Testis (tissue), 2 donors: ENCODE data around the gene MRPL50.

Experiments used
- POLR2A ChIP-seq: fragments of 450-650 bp; IDR thresholded peaks from one replicate; pipeline ENCODE4 v1.6.1; 2017; ENCODE audit warnings: antibody characterized with exemption, mild to moderate bottlenecking, moderate library complexity
- TF ChIP-seq, protein P1 (sequence below), 3 experiments: fragments of 450-650 bp in 2 of 3; fragments of 200-600 bp in 1 of 3; sonication (generic) in 1 of 3; IDR thresholded peaks; one replicate each; pipeline ENCODE4 v1.5.1; 2016 to 2019; ENCODE audit warnings: antibody characterized with exemption in 3 of 3, mild to moderate bottlenecking in 2 of 3, moderate library complexity in 1 of 3

DNA sequence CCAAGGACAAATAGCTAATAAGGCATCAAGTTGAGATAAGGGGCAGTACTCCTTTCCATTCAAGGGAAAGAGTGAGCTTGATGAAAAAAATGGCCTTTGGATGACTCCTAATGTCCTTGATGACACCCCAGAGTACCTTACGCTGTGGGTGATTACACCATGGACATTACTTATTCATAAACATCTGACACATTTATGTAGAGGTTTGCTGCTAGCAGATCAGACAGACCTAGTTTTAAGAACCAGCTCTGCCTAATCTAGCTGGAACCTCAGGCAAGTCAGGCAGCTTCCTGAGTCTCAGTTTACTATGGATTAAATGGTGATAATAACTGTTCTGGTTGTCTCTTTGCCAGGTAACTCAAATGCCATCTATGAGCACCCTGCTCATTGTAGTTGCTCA, 34.3 kb upstream of the MRPL50 start:
- TF ChIP-seq, protein P1, sequence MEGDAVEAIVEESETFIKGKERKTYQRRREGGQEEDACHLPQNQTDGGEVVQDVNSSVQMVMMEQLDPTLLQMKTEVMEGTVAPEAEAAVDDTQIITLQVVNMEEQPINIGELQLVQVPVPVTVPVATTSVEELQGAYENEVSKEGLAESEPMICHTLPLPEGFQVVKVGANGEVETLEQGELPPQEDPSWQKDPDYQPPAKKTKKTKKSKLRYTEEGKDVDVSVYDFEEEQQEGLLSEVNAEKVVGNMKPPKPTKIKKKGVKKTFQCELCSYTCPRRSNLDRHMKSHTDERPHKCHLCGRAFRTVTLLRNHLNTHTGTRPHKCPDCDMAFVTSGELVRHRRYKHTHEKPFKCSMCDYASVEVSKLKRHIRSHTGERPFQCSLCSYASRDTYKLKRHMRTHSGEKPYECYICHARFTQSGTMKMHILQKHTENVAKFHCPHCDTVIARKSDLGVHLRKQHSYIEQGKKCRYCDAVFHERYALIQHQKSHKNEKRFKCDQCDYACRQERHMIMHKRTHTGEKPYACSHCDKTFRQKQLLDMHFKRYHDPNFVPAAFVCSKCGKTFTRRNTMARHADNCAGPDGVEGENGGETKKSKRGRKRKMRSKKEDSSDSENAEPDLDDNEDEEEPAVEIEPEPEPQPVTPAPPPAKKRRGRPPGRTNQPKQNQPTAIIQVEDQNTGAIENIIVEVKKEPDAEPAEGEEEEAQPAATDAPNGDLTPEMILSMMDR (IDR thresholded peaks at IDR 0.05), result no peak
- TF ChIP-seq POLR2A, result no peak
